Kidney (tissue), 14 donors: ENCODE results near the gene LIMK2. TPM values are rescaled to one million over a fixed set of nuclear protein-coding genes. Genes with fewer than 3 reads are reported as not detected.
A peak's percentile ranks its signal among the peaks of the same experiment; 100 is the strongest.
"Not testable (repeated sequence)": the region's sequence is repeated elsewhere in the genome, so short reads cannot be mapped to it uniquely, and the experiment has no call there.

ENCODE experiments used
- DNase-seq, 5 donors: peaks; one replicate each; pipeline ENCODE4 v3.0.0-alpha.2; 2013 to 2020
- FAIRE-seq: peaks from 2 replicates; lab custom pipeline; 2012; peaks lifted over from hg19 to GRCh38; lab: Jason Lieb, UNC
- H3K27ac ChIP-seq, 2 donors: one replicate each; pipeline ENCODE4 v1.7.0; 2013; ENCODE audit warnings: low read depth in 2 of 2, low read length in 2 of 2, inconsistent platforms in 1 of 2
- H3K27me3 ChIP-seq: one replicate; pipeline ENCODE4 v1.7.1; 2013; ENCODE audit warnings: low read length, inconsistent platforms; ENCODE audit not compliant: control insufficient read depth, insufficient read depth
- H3K36me3 ChIP-seq, 3 donors: one replicate each; pipeline versions ENCODE4 v1.7.0 to v1.7.1; 2013; ENCODE audit warnings: low read length in 3 of 3, control low read depth in 1 of 3, inconsistent platforms in 1 of 3; ENCODE audit not compliant: insufficient read depth in 3 of 3, control insufficient read depth in 2 of 3
- H3K4me1 ChIP-seq, 3 donors: one replicate each; pipeline versions ENCODE4 v1.7.0 to v1.7.1; 2013; ENCODE audit warnings: low read length in 3 of 3, inconsistent platforms in 1 of 3, low read depth in 1 of 3; ENCODE audit not compliant: control insufficient read depth in 2 of 3, insufficient read depth in 2 of 3
- H3K4me3 ChIP-seq, 3 donors: one replicate each; pipeline versions ENCODE4 v1.7.0 to v1.8.1; 2013; ENCODE audit warnings: low read length in 3 of 3, control low read depth in 1 of 3, inconsistent platforms in 1 of 3
- H3K9ac ChIP-seq, 3 donors: one replicate each; pipeline versions ENCODE4 v1.7.0 to v1.7.1; 2013; ENCODE audit warnings: low read length in 3 of 3, control low read depth in 1 of 3, inconsistent platforms in 1 of 3
- H3K9me3 ChIP-seq, 3 donors: one replicate each; pipeline versions ENCODE4 v1.7.0 to v1.7.1; 2013; ENCODE audit warnings: low read length in 3 of 3, control low read depth in 1 of 3, inconsistent platforms in 1 of 3; ENCODE audit not compliant: control insufficient read depth in 2 of 3, insufficient read depth in 1 of 3
- intact Hi-C: fragments of 100-400 bp; cut with DNase I; formaldehyde crosslinking; loops from one replicate; pipeline ENCODE4 v1.11.1; 2022
- polyA plus RNA-seq: library from polyadenylated mRNA; stranded (reverse); fragments of 350-450 nt; fragmentation: Illumina TruSeq; extraction: RNeasy Lipid Tissue Mini Kit (QIAGEN cat#74804); gene quantifications from one replicate; pipeline ENCODE4 v1.2.3, GENCODE V29; 2014; ENCODE audit warnings: low read depth, low replicate concordance; ENCODE audit not compliant: insufficient read depth
- total RNA-seq: library from RNA; stranded (reverse); fragmentation: NEBNext Ultra II Directional; extraction: Animal tissue kit (Norgen Biotek cat#: 25700); gene quantifications from one replicate; pipeline ENCODE4 v1.2.1, GENCODE V29; 2021
- TF ChIP-seq, protein P1 (sequence below): IDR thresholded peaks from 3 replicates; pipeline ENCODE4 v1.5.1; 2012; ENCODE audit warnings: mild to moderate bottlenecking, moderate library complexity, borderline replicate concordance; ENCODE audit not compliant: insufficient read depth; ENCODE audit errors: extremely low read depth
- donor health status: control.
- donor health status: control.
- donor health status: control.
- donor health status: control.
- donor health status: control.
- donor health status: DM: yes; HTN: yes; CAD: no.
- donor health status: Normal renal cell carcinoma (clear cell type).

LIMK2 gene
- total and polyA plus RNA-seq, 2 donors from 2014 or later, result 20.3 to 48.2 TPM

- peaks cover 3 to 13% (median 4%) of the 10 kb centered on the region in 3 donors for H3K36me3 ChIP-seq
- no peak for FAIRE-seq
- intact Hi-C loops, result no loop called here
- H3K4me3 ChIP-seq, result no peak overlapping the region
- no peaks in the 10 kb centered on the region for H3K27me3 ChIP-seq
- no peaks in the 10 kb centered on the region for H3K9me3 ChIP-seq
- H3K9ac ChIP-seq, result no peak overlapping the region
- H3K27ac ChIP-seq, result no peak overlapping the region
- TF ChIP-seq, protein P1, sequence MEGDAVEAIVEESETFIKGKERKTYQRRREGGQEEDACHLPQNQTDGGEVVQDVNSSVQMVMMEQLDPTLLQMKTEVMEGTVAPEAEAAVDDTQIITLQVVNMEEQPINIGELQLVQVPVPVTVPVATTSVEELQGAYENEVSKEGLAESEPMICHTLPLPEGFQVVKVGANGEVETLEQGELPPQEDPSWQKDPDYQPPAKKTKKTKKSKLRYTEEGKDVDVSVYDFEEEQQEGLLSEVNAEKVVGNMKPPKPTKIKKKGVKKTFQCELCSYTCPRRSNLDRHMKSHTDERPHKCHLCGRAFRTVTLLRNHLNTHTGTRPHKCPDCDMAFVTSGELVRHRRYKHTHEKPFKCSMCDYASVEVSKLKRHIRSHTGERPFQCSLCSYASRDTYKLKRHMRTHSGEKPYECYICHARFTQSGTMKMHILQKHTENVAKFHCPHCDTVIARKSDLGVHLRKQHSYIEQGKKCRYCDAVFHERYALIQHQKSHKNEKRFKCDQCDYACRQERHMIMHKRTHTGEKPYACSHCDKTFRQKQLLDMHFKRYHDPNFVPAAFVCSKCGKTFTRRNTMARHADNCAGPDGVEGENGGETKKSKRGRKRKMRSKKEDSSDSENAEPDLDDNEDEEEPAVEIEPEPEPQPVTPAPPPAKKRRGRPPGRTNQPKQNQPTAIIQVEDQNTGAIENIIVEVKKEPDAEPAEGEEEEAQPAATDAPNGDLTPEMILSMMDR, result no peak
- H3K4me1 ChIP-seq, result no peaks in the 10 kb centered on the region
- no peak for DNase-seq
Measured at GRCh38 chr22:31187627-31188026, 24.5 kb upstream of the LIMK2 start.

DNA sequence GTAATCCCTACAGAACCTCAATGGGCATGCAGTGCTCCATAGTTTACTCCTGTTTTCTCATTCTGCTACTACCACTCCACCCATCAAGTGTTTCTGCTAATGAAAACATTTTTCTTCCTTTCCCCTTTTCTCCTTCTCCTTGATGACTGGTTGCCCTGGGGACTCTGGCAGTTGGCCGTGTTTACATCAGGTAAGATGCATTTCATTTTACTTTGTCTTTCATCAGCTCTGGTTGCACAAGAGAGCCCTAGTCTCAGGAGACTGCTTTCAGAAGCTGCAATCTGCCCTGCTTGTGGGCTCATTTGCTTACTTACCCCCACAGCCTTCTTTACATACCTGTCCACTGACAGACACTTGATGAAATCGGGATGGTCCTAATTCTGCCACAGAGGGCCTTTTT, 19.6 kb upstream of the LIMK2 start:
- intact Hi-C loops, result no loop called here
- Histone ChIP-seq H3K4me3 (no peak overlapping the region), H3K9me3 (no peaks in the 10 kb centered on the region), H3K4me1 (no peaks in the 10 kb centered on the region), H3K9ac (no peak overlapping the region), H3K27me3 (no peaks in the 10 kb centered on the region), H3K36me3 (peaks cover 7 to 22% (median 15%) of the 10 kb centered on the region in 3 donors), H3K27ac (no peak overlapping the region)
- TF ChIP-seq, protein P1, result no peak
- FAIRE-seq (no peak), DNase-seq (no peak)

- no peaks in the 10 kb centered on the region for H3K27me3 ChIP-seq
- H3K9me3 ChIP-seq, result no peaks in the 10 kb centered on the region
- no peaks in the 10 kb centered on the region for H3K4me1 ChIP-seq
- no peak overlapping the region for H3K9ac ChIP-seq
- no peak overlapping the region for H3K27ac ChIP-seq
- H3K4me3 ChIP-seq, result no peak overlapping the region
- peaks cover 7 to 21% (median 15%) of the 10 kb centered on the region in 3 donors for H3K36me3 ChIP-seq
- peak in 1 of 5 donors; percentile 24 for DNase-seq
- no peak for FAIRE-seq
- TF ChIP-seq, protein P1, result no peak
- intact Hi-C loops, result no loop called here
Measured at GRCh38 chr22:31193092-31193491, 19.0 kb upstream of the LIMK2 start.

DNA sequence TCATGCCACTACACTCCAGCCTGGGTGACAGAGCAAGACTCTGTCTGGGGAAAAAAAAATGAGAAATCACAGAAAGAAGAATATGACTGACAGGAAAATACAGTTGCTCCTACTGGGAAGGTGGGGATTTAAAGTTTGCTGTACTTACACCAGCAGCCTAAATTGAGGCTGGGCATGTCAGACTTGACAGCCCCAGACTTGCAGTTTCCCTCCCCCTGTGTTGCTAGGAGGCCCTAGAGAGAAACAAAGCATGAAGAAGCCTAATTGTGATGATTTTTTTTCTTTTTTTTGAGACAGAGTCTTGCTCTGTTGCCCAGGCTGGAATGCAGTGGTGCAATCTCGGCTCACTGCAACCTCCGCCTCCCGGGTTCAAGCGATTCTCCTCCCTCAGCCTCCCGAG, 17.4 kb upstream of the LIMK2 start:
- H3K9me3 ChIP-seq, H3K4me1 ChIP-seq, H3K27me3 ChIP-seq, FAIRE-seq, H3K9ac ChIP-seq, H3K4me3 ChIP-seq, DNase-seq, intact Hi-C loops, H3K27ac ChIP-seq: not testable (repeated sequence)
- H3K36me3 ChIP-seq, result peaks cover 7 to 24% (median 22%) of the 10 kb centered on the region in 3 donors
